LNCAP (cell line): ENCODE data around the gene GRB10.

Experiments
- TF ChIP-seq, protein P1 (sequence below): fragments of 450-650 bp; IDR thresholded peaks from 2 replicates; pipeline ENCODE4 v1.5.1; 2017; ENCODE audit warnings: mild to moderate bottlenecking

GRB10 gene

DNA sequence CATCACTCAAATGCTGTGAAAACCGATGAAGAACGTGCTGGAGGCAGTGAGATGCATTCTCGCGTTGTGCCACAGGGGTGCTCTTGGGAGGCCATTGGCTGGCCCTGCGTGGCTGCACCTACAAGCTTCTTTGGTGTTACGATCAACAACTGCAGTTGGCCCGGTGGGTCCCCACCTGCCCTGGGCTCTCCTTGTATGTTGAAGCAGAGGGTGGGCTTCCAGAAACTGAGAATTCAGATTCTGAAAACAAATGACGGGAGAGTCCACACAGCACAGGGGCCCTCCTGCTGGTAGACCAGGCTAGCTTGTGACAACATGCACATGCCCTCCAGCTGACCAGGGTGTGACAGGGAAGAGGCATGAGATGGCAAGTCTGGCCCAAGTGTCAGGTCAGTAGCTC, 193.8 kb downstream of the GRB10 start:
- TF ChIP-seq, protein P1, sequence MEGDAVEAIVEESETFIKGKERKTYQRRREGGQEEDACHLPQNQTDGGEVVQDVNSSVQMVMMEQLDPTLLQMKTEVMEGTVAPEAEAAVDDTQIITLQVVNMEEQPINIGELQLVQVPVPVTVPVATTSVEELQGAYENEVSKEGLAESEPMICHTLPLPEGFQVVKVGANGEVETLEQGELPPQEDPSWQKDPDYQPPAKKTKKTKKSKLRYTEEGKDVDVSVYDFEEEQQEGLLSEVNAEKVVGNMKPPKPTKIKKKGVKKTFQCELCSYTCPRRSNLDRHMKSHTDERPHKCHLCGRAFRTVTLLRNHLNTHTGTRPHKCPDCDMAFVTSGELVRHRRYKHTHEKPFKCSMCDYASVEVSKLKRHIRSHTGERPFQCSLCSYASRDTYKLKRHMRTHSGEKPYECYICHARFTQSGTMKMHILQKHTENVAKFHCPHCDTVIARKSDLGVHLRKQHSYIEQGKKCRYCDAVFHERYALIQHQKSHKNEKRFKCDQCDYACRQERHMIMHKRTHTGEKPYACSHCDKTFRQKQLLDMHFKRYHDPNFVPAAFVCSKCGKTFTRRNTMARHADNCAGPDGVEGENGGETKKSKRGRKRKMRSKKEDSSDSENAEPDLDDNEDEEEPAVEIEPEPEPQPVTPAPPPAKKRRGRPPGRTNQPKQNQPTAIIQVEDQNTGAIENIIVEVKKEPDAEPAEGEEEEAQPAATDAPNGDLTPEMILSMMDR, result 0 out of 2 replicates have a peak, but pooled peaks have one; percentile 13

DNA sequence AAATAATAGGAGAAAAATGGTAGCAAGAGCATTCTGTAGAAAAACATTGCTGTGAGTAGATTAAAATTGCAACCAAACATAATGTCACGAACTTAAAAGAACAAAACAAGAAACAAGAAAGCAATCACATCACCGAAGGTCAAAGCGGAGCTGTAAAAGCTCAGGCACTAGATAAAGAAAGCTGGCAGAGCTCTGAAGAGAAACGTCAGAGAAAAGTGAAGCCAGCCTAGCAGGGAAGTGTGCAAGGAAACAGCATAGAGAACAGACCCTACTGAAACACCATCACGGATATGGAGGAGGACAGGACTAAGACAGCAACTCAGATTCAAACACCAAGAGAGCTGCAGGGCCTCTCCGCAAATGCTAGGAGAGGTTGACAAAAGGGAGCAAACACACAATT, 195.0 kb downstream of the GRB10 start:
- TF ChIP-seq, protein P1, result no peak

DNA sequence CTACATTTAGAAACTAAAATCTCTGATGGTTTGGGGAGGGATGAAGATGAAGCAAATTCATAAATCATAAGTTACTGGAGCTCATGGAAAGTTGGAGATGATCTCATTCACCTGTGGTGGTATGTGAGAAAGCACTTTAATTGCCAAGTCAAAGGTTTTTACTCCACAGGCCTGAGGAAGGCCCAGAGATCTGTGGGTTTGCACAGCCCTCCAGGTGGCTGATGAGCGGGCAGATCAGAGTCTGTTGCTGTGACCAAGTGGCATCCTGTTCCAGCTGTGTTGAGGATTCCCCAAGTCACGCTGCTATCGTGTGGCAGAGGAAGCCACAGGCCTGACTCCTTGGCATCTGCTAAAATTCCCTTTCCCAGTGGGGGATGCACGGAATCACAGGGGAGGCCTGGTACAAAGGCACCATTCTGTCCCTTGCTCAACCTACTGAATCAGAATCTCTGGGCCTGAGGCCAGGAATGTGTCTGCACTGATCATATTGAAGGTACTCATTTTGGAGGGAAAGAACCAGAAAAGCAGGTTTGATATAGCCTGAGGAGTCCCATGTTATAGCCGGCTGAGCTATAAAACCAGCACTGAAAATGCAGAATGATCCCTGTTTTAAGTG, 197.8 kb downstream of the GRB10 start:
- TF ChIP-seq, protein P1, result no peak

DNA sequence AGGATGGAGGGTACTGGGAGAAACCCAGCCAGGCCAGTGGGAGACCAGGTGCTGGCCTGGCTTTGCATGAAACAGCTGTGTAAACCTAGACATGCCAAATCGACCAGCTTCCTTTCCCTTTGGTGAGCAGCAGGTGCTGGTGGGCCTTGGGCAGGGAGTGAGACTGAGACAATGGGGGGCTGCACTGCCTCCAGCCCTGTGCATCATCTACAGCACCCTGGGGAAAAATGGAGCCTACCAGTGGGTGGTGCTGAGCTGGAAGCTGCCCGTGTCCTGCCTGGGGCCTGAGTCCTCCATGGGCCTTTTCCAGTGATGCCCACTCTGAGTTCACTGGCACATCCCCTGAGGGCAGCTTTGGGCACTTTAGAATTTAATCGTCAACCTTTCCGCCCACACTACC, 198.3 kb downstream of the GRB10 start:
- TF ChIP-seq, protein P1, result no peak

DNA sequence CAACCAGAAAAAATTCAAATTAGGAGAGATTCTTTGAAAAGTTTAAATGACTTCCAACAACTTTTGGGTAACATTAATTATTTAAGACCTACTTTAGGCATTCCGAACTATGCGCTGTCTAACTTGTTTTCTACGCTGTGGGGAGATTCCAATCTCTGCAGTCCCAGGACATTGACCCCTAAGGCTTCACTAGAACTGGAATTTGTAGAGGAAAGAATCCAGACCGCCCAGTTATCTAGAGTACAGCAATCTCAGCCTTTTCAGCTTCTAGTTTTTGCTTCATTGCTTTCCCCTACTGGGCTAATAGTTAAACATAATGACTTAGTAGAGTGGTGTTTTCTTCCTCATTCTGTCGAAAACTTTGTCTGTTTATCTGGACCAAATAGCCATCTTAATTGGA, 202.6 kb downstream of the GRB10 start:
- TF ChIP-seq, protein P1, result no peak

DNA sequence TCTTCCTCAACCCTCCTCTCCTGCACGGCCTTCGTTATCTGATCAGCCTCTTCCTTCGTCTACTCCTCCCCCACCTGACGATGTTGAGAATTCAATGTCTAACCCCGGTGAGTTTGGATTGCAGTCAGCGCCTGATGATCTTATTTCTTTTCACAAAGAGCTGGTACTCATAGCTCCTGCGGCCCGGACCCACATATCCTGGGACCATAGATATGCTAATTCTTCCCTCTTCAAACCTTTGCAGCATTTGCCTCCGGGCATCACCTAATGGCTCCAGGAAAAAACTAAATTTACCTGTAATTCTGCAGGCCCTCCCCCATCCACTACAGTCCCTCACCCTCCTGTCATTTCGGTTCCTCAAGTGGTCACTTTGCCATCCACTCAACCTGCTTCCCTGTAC, 205.1 kb downstream of the GRB10 start:
- TF ChIP-seq, protein P1, result no peak

DNA sequence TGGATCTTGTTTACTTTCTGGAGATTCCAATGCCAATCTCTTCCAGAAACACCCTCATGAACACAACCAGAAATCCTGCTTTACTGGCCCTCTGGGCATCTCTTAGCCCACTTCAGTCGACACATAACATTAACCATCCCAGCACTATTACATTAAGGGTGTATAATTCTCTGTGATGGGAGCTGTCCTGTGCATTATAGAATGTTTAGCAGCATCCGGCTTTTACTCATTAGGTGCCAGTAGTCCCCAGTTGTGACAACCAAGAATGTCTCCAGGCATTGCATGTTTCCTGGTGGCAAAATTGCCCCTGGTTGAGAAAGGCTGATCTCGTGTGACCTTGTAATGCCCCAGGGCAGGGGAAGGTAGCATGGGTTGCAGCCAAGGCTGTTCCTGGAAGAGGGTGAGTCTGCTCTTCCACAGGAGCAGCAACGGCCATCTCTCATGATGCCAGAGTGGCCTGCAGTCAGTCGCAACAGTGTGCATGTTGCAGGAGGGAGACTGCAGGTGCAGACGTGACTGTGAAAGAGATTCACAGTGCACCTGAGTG, 214.9 kb downstream of the GRB10 start:
- TF ChIP-seq, protein P1, result no peak

DNA sequence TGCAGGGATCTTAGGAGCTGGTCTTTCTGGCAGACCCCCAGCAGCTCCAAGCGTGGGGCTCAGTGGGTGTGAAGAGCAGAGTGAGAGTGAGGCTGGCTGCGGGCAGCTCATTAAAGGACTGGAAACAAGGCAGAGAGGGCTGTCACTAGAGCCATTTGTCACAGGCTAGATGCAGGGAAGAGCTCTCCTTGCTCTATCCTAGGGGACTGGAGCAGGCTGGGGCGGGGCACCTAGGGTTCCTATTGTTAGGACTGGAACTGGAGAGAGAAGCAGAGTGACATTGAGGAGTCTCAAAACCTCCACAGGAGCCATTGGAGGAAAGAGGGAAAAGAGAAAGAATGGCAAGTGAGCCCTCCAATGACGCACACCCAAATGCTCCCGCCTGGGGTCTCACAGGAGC, 216.7 kb downstream of the GRB10 start:
- TF ChIP-seq, protein P1, result no peak
